Endodermal cell (in vitro differentiated cells): Measurements from ENCODE around the gene RAMP1. TPM values are rescaled to one million over a fixed set of nuclear protein-coding genes. Genes with fewer than 3 reads are reported as not detected.

Experiments
- DNase-seq: peaks from one replicate; pipeline ENCODE4 v3.0.0-alpha.2; 2017
- H3K27ac ChIP-seq: 2 replicates; pipeline ENCODE4 v1.5.1; 2013; ENCODE audit warnings: mild to moderate bottlenecking, low read depth, low read length, moderate library complexity
- H3K27me3 ChIP-seq: 2 replicates; pipeline ENCODE4 v1.6.1; 2013; ENCODE audit warnings: mild to moderate bottlenecking, low read length, moderate library complexity; ENCODE audit not compliant: insufficient read depth, control insufficient read depth, poor library complexity, severe bottlenecking
- H3K36me3 ChIP-seq: 2 replicates; pipeline ENCODE4 v1.7.0; 2013; ENCODE audit warnings: mild to moderate bottlenecking, low read length, moderate library complexity; ENCODE audit not compliant: control insufficient read depth, insufficient read depth
- H3K4me1 ChIP-seq: one replicate; pipeline ENCODE4 v1.7.0; 2013; ENCODE audit warnings: low read length; ENCODE audit not compliant: control insufficient read depth, insufficient read depth
- H3K4me3 ChIP-seq: 2 replicates; pipeline ENCODE4 v1.5.1; 2013; ENCODE audit warnings: mild to moderate bottlenecking, low read length, moderate library complexity
- H3K9ac ChIP-seq: 2 replicates; pipeline ENCODE4 v1.6.1; 2013; ENCODE audit warnings: mild to moderate bottlenecking, low read length, moderate library complexity; ENCODE audit not compliant: poor library complexity, severe bottlenecking; ENCODE audit errors: extremely low read depth
- H3K9me3 ChIP-seq: 2 replicates; pipeline ENCODE4 v1.6.1; 2013; ENCODE audit warnings: mild to moderate bottlenecking, low read length, moderate library complexity; ENCODE audit not compliant: control insufficient read depth
- H3K27ac Mint-ChIP-seq: 2 replicates; pipeline ENCODE4 v1.8.0; 2020; ENCODE audit warnings: mixed read lengths
- H3K27me3 Mint-ChIP-seq: 2 replicates; pipeline ENCODE4 v1.8.0; 2021; ENCODE audit warnings: mild to moderate bottlenecking, mixed read lengths; ENCODE audit not compliant: insufficient read depth
- H3K36me3 Mint-ChIP-seq: 2 replicates; pipeline ENCODE4 v1.8.0; 2020; ENCODE audit warnings: low read depth, mixed read lengths
- H3K4me1 Mint-ChIP-seq: 2 replicates; pipeline ENCODE4 v1.8.0; 2020; ENCODE audit warnings: mixed read lengths
- H3K4me3 Mint-ChIP-seq: 2 replicates; pipeline ENCODE4 v1.8.0; 2020; ENCODE audit warnings: mild to moderate bottlenecking, moderate library complexity, mixed read lengths
- H3K9me3 Mint-ChIP-seq: 2 replicates; pipeline ENCODE4 v1.8.0; 2020; ENCODE audit warnings: mild to moderate bottlenecking, mixed read lengths
- CTCF ChIP-seq: fragments of 200-600 bp; sonication (generic); conservative IDR thresholded peaks from 2 replicates; pipeline ENCODE4 v1.5.0; 2021; ENCODE audit warnings: antibody characterized with exemption, mild to moderate bottlenecking
- WGBS, 2 experiments: methylation state at CpG; one replicate each; pipeline versions ENCODE4 v1.1.5 to v1.1.7; 2013; ENCODE audit warnings: missing lambda C conversion rate in 2 of 2, mixed read lengths in 1 of 2; ENCODE audit not compliant: insufficient coverage in 1 of 2, insufficient read length in 1 of 2; 5-methylcytosine and 5-hydroxymethylcytosine counted together
- total RNA-seq, 2 donors: library from RNA; stranded (reverse); fragmentation: NEBNext Ultra II Directional in 1 of 2; extraction: Animal tissue kit (Norgen Biotek cat#: 25700) in 1 of 2; gene quantifications; 2 replicates in 1 of 2; 3 replicates in 1 of 2; pipeline ENCODE4 v1.2.1, GENCODE V29; 2021

RAMP1 gene
- total RNA-seq, 2 donors from 2014 or later: 0.40 to 1.6 TPM

- H3K27me3 Mint-ChIP-seq: no peaks in the 10 kb centered on the region
- Histone ChIP-seq H3K36me3 (no peaks in the 10 kb centered on the region), H3K9ac (no peak overlapping the region), H3K9me3 (no peaks in the 10 kb centered on the region), H3K4me1 (no peaks in the 10 kb centered on the region), H3K27ac (no peak overlapping the region), H3K27me3 (no peaks in the 10 kb centered on the region), H3K4me3 (no peak overlapping the region)
- H3K4me1 Mint-ChIP-seq: no peaks in the 10 kb centered on the region
- H3K9me3 Mint-ChIP-seq: no peaks in the 10 kb centered on the region
- TF ChIP-seq CTCF: no peak
- no peak overlapping the region for H3K4me3 Mint-ChIP-seq
- no peaks in the 10 kb centered on the region for H3K36me3 Mint-ChIP-seq
- DNase-seq: no peak
- 96% methylated on average over 2 of the region's 2 CpGs; no CpG with 5 or more reads in 1 of the 2 experiments for WGBS, 2 experiments
- H3K27ac Mint-ChIP-seq: no peak overlapping the region
Measured at GRCh38 chr2:237830522-237830921, 28.9 kb upstream of the RAMP1 start.

- no peak overlapping the region for H3K27ac Mint-ChIP-seq
- H3K36me3 ChIP-seq: no peaks in the 10 kb centered on the region
- H3K9me3 Mint-ChIP-seq: no peaks in the 10 kb centered on the region
- H3K27me3 ChIP-seq: no peaks in the 10 kb centered on the region
- H3K4me1 ChIP-seq: no peaks in the 10 kb centered on the region
- no peaks in the 10 kb centered on the region for H3K4me1 Mint-ChIP-seq
- no peak for DNase-seq
- no peak overlapping the region for H3K4me3 ChIP-seq
- H3K9ac ChIP-seq: no peak overlapping the region
- no peak for TF ChIP-seq CTCF
- no peak overlapping the region for H3K27ac ChIP-seq
- no peaks in the 10 kb centered on the region for H3K9me3 ChIP-seq
- no peak overlapping the region for H3K4me3 Mint-ChIP-seq
- WGBS, 2 experiments: 100% methylated on average over 1 of the region's 1 CpG; no CpG with 5 or more reads in 1 of the 2 experiments
- no peaks in the 10 kb centered on the region for H3K36me3 Mint-ChIP-seq
- no peaks in the 10 kb centered on the region for H3K27me3 Mint-ChIP-seq
Measured at GRCh38 chr2:237833546-237833945, 25.9 kb upstream of the RAMP1 start.

- Histone ChIP-seq H3K9me3 (no peaks in the 10 kb centered on the region), H3K4me1 (no peaks in the 10 kb centered on the region), H3K27me3 (no peaks in the 10 kb centered on the region), H3K36me3 (no peaks in the 10 kb centered on the region), H3K27ac (no peak overlapping the region), H3K9ac (no peak overlapping the region), H3K4me3 (no peak overlapping the region)
- TF ChIP-seq CTCF: no peak
- no peak for DNase-seq
- Mint-ChIP-seq H3K36me3 (no peaks in the 10 kb centered on the region), H3K27ac (no peak overlapping the region), H3K27me3 (no peaks in the 10 kb centered on the region), H3K4me3 (no peak overlapping the region), H3K9me3 (no peaks in the 10 kb centered on the region), H3K4me1 (no peaks in the 10 kb centered on the region)
- WGBS, 2 experiments: 90 to 97% methylated on average over 3 of the region's 3 CpGs
Measured at GRCh38 chr2:237835372-237835771, 24.1 kb upstream of the RAMP1 start.
